Prostate gland (tissue), 2 donors: ENCODE measurements around the gene RABGAP1. TPM values are rescaled to one million over a fixed set of nuclear protein-coding genes. Genes with fewer than 3 reads are reported as not detected.

Source experiments
- DNase-seq: peaks from one replicate; pipeline ENCODE4 v3.0.0-alpha.2; 2019; ENCODE audit warnings: low spot score
- H3K27ac ChIP-seq, 2 donors: fragments of 200-600 bp; sonication (generic); 2 replicates each; pipeline ENCODE4 v1.5.1; 2017 to 2019
- H3K27me3 ChIP-seq: fragments of 200-600 bp; sonication (generic); replicated peaks from 2 replicates; pipeline ENCODE4 v1.5.1; 2019; ENCODE audit not compliant: insufficient read depth
- H3K36me3 ChIP-seq, 2 donors: fragments of 200-600 bp; sonication (generic); 1 replicate in 1 of 2; 2 replicates in 1 of 2; pipeline versions ENCODE4 v1.5.1 to v1.8.1; 2017 to 2019
- H3K4me1 ChIP-seq: fragments of 200-600 bp; sonication (generic); replicated peaks from 2 replicates; pipeline ENCODE4 v1.5.1; 2019
- H3K4me3 ChIP-seq, 2 donors: fragments of 200-600 bp; sonication (generic); 2 replicates each; pipeline ENCODE4 v1.5.1; 2017 to 2019
- H3K9me3 ChIP-seq: fragments of 200-600 bp; sonication (generic); 2 replicates; pipeline ENCODE4 v1.5.1; 2017
- POLR2A ChIP-seq: fragments of 450-650 bp; IDR thresholded peaks from one replicate; pipeline ENCODE4 v1.6.1; 2016; ENCODE audit warnings: antibody characterized with exemption, mild to moderate bottlenecking
- POLR2AphosphoS5 ChIP-seq: sonication (generic); formaldehyde crosslinking; IDR thresholded peaks from one replicate; pipeline ENCODE4 v1.6.1; 2017; ENCODE audit warnings: antibody characterized with exemption
- WGBS: methylation state at CpG from one replicate; pipeline ENCODE4 v1.1.5; 2018; 5-methylcytosine and 5-hydroxymethylcytosine counted together
- intact Hi-C: fragments of 100-400 bp; cut with DNase I; formaldehyde crosslinking; loops from one replicate; pipeline ENCODE4 v1.14.2; 2022
- total RNA-seq, 2 donors: library from RNA; depleted of rRNA; stranded (reverse); fragments of >200 nt; gene quantifications; one replicate each; pipeline ENCODE4 v1.1.0, GENCODE V29; 2016
- TF ChIP-seq, protein P1 (sequence below), 4 experiments: fragments of 200-600 bp in 2 of 4; fragments of 450-650 bp in 2 of 4; sonication (generic) in 2 of 4; IDR thresholded peaks; 1 replicate in 3 of 4; 2 replicates in 1 of 4; pipeline ENCODE4 v1.5.1; 2016 to 2019; ENCODE audit warnings: antibody characterized with exemption in 4 of 4, mild to moderate bottlenecking in 2 of 4, moderate library complexity in 2 of 4

RABGAP1 gene
- total RNA-seq, 2 donors from 2014 or later = 59.8 to 104 TPM

DNA sequence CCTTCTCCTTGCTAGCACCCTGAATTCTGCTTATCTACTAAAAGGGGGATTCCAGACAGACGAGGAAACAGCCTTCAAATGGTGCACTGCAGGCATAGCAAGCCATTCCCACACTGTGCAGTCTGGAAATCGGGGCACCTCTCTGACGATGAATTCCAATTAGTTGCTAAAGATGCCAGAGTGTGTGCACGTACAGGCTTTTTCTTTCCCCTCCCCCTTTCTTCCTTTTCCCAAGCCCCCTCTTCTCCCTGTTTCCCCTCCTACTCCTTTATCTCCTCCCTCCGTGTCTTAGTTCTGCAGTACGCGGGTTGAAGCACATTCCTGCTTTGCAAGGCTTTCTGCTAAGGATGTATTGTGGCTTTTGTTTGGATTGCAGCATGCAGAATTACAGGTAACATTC, 92.5 kb downstream of the RABGAP1 start, which contains the start of gene GPR21:
GPR21 (plus strand) TSS at position 316 of the 400 bp plus-strand sequence. CDS start 900 bp downstream, outside the sequence.
- Histone ChIP-seq H3K27me3 (no peaks in the 10 kb centered on the region), H3K4me3 (no peak within 1 kb of the TSS), H3K36me3 (no peaks in the 10 kb centered on the region), H3K9me3 (no peaks in the 10 kb centered on the region), H3K27ac (no peak within 1 kb of the TSS), H3K4me1 (no peaks in the 10 kb centered on the region)
- 36% methylated on average over 7 of the region's 7 CpGs for WGBS
- DNase-seq = no peak
- TF ChIP-seq POLR2A = no peak
- TF ChIP-seq, protein P1, sequence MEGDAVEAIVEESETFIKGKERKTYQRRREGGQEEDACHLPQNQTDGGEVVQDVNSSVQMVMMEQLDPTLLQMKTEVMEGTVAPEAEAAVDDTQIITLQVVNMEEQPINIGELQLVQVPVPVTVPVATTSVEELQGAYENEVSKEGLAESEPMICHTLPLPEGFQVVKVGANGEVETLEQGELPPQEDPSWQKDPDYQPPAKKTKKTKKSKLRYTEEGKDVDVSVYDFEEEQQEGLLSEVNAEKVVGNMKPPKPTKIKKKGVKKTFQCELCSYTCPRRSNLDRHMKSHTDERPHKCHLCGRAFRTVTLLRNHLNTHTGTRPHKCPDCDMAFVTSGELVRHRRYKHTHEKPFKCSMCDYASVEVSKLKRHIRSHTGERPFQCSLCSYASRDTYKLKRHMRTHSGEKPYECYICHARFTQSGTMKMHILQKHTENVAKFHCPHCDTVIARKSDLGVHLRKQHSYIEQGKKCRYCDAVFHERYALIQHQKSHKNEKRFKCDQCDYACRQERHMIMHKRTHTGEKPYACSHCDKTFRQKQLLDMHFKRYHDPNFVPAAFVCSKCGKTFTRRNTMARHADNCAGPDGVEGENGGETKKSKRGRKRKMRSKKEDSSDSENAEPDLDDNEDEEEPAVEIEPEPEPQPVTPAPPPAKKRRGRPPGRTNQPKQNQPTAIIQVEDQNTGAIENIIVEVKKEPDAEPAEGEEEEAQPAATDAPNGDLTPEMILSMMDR (IDR thresholded peaks at IDR 0.05) = no peak
- TF ChIP-seq POLR2AphosphoS5 = no peak
- intact Hi-C loops = no loop called here

DNA sequence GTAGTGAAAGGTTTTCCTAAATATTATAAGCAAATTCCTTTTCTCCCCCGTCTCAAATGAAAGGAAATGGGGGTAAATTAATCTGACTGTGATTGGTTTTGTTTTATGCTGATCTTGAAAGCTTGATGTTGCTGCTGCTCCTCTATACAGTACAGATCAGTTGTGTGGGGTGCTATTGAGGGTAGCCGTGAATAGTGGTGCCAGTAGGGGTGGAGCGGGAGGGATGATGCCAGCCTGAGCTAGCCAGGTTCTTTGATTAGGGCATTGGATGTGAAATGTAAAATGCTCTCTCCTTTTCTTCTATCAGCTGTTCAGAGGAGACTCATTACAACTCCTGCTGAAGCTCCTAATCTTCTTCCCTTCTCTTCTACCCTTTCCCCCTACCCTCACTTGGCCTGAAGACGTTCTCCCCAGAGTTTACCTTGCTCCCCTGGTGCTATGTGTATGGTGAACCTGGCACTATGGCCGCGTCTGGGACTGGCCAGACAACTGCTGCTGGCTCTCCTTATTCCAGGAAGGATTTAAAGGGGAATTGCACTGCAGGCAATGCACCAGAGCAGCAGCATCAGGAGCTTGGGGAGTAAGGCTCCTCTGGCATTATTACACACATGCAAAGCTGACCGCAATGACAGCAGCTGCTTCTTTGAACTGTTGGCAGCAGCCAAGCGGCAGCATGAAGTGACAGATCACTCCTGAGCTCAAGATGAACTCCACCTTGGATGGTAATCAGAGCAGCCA, 93.2 kb downstream of the RABGAP1 start:
- Histone ChIP-seq H3K9me3 (no peaks in the 10 kb centered on the region), H3K36me3 (no peaks in the 10 kb centered on the region), H3K4me1 (no peaks in the 10 kb centered on the region), H3K4me3 (no peak overlapping the region), H3K27ac (no peak overlapping the region), H3K27me3 (no peaks in the 10 kb centered on the region)
- no peak for DNase-seq
- no peak for TF ChIP-seq POLR2AphosphoS5
- TF ChIP-seq, protein P1 (IDR thresholded peaks at IDR 0.05) = no peak
- TF ChIP-seq POLR2A = no peak
- 48% methylated on average over 8 of the region's 8 CpGs for WGBS
- intact Hi-C loops = no loop called here

DNA sequence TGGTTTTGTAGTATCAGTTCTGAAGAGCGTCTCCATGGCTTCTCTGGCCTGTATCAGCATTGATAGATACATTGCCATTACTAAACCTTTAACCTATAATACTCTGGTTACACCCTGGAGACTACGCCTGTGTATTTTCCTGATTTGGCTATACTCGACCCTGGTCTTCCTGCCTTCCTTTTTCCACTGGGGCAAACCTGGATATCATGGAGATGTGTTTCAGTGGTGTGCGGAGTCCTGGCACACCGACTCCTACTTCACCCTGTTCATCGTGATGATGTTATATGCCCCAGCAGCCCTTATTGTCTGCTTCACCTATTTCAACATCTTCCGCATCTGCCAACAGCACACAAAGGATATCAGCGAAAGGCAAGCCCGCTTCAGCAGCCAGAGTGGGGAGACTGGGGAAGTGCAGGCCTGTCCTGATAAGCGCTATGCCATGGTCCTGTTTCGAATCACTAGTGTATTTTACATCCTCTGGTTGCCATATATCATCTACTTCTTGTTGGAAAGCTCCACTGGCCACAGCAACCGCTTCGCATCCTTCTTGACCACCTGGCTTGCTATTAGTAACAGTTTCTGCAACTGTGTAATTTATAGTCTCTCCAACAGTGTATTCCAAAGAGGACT, 94.2 kb downstream of the RABGAP1 start:
- no peak overlapping the region for H3K27ac ChIP-seq
- TF ChIP-seq POLR2A (no peak), POLR2AphosphoS5 (no peak)
- TF ChIP-seq, protein P1 (IDR thresholded peaks at IDR 0.05) = no peak
- H3K4me3 ChIP-seq = no peak overlapping the region
- H3K27me3 ChIP-seq = no peaks in the 10 kb centered on the region
- H3K4me1 ChIP-seq = no peaks in the 10 kb centered on the region
- no peaks in the 10 kb centered on the region for H3K36me3 ChIP-seq
- no peak for DNase-seq
- intact Hi-C loops = no loop called here
- WGBS = 91% methylated on average over 13 of the region's 13 CpGs
- no peaks in the 10 kb centered on the region for H3K9me3 ChIP-seq

GRCh38 chr9:123035791-123036190, 95.0 kb downstream of the RABGAP1 start:
- Histone ChIP-seq H3K4me3 (no peak overlapping the region), H3K4me1 (no peaks in the 10 kb centered on the region), H3K27me3 (no peaks in the 10 kb centered on the region), H3K36me3 (no peaks in the 10 kb centered on the region), H3K27ac (no peak overlapping the region), H3K9me3 (no peaks in the 10 kb centered on the region)
- no peak for DNase-seq
- TF ChIP-seq POLR2AphosphoS5 (no peak), POLR2A (no peak)
- TF ChIP-seq, protein P1 (IDR thresholded peaks at IDR 0.05) = no peak
- whole genome bisulfite sequencing = 79% methylated on average over 2 of the region's 2 CpGs
- intact Hi-C loops = no loop called here
